DMS53 treated with DMSO at 0.1 percent for 48 hours (cell line): ENCODE results near the gene UBALD1.

Source experiments
- DNase-seq: peaks from one replicate; lab custom pipeline; 2025; ENCODE audit not compliant: unreplicated experiment; lab: John Stamatoyannopoulos, UW

UBALD1 gene

DNA sequence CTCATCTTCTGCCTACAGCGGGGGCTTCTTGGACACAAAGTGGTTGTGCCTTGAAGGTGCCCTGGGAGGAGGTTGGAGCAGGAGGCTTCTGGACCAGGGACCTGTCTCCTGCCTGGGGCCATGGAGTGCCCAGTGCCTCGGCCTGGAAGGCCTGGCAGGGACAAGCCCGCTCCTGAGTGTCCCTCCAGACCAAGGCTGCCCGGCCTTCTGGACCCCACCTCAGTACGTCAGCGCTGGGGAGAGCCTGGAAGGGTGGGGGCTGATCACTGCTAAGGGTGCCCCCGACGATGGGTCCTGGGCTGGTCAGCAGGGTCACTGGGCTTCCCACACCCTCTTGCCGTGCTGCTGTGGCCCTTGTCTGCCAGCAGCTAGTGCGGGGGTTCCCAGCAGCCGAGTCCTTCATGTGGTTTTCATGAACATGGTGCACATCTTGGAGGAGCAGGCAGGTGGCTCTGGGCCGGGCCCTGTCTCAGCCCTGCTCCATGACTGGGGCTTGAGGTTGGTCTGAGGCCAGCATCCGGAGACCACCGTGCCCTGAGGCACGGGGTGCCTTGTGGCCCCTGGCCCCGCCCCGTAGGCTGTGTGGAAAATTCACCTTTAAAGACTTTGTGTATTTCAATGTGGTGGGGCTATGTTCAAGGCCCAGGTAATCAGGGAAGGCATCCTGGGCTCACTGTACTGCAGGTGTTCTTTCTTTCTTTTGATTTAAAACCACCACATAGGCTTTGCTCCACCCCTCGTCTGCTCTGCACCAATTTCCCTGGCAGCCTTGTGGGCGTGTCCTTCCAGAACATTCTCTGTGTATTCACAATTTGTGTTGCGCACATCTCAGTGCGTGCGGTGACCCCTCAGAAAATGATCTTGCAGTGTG, 32.3 kb upstream of the UBALD1 start:
- DNase-seq = no peak

DNA sequence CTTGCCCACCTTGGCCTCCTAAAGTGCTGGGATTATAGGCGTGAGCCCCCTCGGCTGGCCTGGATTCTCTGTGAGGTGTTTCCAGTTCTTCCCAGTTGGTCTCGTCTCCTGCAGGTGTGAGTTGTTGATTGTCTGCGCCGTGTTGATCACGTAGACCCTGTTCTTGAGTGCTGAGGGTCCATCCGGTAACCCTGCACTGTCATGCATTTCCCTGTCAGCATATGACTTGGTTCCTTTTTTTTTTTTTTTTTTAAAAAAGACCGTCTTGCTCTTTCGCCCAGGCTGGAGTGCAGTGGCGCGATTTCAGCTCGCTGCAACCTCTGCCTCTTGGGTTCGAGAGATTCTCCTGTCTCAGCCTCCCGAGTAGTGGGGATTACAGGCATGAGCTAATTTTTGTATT, 27.2 kb upstream of the UBALD1 start:
- no peak for DNase-seq

DNA sequence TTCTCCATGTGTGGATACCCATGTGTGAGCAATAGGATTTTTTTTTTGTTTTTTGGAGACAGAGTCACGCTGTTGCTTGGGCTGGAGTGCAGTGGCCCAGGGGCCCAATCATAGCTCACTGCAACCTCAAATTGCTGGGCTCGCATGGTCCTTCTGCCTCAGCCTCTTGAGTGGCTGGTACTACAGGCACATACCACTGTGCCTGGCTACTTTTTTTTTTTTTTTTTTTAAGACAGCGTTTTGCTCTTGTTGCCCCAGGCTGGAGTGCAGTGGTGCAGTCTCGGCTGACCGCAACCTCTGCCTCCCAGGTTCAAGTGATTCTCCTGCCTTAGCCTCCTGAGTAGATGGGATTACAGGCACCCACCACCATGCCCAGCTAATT, 26.6 kb upstream of the UBALD1 start:
- no peak for DNase-seq

DNA sequence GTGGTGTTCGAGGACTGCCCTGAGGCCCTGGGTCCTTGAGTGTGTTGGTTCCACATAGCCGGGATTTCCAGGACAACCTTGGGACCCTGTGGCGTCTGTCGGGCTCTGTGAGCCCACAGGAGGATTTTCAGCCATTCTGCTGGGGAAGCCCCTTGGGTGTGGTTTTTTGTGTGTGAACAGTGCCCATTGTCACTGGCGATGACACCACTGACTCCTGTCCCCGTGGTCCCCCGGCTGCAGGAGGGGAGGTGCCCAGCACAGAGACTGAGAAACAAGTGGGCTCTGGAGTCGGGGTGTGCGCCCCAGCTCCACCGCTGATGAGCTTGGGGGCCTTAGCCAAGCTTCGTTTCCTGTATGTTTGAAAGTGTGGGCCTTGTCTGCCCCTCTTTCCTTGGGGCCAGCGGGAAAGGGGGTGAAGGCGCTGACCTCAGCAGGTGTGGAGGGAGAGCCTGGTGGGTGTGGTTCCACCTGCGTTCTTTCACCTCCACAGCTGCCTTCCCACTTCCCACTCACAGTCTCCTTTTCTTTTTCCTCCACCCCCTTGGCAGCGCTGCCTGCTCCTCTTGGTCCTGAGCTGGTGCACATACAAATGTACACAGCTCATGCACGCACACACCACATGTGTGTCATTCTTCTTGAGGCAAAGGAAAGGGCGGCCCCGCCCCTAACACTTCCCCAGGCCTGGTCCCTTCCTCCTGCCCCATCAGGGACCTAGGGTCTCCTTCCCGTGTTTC, 26.1 kb upstream of the UBALD1 start:
- DNase-seq = no peak

DNA sequence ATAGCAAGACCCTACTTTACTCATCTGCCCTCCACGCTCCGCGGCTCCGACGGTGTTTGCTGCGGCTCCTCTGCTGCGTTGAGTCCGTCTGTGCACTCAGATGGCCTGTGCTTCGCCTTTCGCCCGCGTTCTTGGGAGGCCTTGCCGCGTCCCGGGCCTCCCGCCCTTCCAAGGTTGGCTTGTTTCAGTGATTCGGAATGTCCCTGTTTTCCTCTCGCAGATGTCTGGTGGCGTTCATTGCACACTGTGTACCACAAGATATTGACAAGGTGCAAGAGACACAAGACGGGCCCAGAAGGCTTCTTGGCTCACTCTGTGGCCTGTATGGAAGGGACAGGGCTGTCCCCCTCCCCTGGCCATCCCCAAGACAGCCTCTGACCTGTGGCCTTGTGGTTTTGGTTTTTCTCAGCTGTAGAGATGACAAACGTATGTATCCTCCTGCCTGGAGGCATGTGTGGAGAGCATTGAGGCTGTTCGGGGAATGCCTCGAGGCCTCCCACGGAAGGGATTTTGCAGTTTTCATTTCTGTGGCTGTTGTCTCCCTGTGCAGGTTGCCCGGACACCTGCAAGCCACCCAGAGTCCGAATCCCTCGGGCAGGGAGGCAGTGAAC, 25.3 kb upstream of the UBALD1 start:
- no peak for DNase-seq

DNA sequence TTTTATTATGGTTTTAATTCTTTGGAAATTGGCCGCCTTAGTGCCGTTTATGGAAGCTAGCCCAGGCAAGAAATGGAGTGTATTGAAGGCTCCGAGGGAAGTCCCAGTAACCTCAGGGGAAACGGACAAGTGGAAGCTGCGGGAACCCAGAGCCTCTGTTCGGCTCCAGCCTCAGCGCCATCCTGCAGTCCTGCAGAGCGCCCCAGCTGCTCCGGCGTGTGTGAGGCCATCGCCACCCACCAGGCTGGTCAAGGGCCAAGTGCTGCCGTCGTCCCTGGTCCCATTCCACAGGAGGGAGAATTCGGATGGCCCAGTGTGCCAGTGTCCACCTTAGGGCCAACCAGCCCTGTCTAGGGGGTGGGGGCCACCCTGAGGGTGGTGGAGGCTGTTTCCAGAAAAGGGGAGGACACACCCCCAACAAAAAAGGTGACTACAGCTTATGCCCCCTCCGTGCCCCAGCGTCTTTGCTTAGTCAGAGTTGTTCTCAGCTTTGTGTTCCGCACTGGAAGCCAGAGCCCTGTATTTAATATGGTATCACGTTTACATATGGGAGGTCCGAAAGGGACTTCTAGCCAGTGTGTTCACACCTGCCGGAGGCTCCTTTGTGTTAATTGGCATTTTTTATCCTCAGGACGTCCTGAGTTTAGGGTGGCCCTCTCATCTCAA, 22.9 kb upstream of the UBALD1 start:
- DNase-seq = no peak

DNA sequence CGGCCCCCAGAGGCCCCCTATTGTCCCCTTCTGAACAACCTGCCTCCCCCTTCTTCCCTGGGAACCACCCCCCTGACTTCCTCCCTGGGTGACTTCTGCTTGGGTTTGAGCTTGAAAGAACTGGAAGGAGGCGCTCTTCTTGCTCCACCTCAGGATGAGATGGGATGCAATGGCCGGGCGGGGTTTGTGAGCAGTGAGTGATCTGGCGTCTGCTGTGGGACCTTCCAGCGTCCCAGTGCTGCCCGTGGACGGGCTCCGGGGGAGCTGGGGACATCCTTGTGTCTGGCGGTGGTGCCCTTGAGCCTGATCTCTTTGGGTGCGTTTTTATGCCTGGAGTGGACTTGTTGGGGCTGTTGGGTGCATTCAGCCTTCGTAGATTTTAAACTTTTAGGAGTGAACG, 21.5 kb upstream of the UBALD1 start:
- DNase-seq = no peak

DNA sequence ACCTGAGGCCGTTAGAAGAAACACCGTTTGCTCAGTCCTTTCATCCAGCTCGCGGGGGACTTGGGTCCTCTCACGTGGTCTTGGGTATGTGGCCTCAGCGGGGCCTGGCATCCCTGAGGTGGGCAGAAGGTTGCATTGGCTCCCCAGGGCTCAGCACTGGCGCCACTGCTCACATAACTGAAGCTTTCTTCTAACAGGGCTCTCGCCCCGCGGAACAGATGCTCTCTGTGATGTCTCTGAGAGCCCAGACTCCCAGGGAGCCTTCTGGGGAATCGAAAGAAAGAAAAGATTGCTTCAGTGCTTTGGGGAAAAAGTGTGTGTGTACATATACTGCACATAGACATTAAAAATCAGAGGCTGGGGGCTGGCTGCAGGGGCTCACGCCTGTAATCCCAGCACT, 20.1 kb upstream of the UBALD1 start:
- no peak for DNase-seq

DNA sequence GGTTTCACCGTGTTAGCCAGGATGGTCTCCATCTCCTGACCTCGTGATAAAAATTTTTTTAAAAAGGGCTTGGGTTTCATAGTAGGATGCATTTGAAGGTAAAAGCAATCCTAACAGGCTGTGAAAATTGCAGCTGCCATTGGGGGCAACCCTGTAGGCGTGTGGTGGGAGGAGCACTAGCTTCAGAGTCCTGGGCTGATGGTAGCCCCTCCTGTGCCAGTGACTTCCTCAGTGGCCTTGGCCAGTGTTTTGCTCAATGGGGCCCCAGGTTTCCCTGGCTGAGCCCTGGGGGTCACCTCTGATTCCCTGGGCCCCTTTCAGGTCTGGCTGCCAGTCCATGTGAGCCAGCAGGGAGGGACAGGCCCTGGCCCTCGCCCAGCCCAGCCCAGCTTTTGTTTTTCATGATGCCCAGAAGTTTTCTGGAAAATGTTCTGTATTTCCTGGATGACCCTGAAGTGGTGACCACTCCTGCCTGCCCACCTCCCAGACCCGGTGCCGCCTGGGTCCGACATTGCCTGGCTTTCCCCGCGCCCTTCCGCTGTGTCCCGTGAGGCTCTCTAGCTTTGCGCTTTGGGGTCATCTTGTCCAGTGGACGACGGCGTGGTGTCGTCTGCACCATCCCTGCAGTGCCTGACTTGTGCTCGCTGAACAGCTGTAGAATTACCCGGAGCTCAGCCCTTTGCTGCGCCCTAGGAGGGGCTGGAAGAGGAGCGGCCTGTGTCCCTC, 19.4 kb upstream of the UBALD1 start:
- DNase-seq = no peak

DNA sequence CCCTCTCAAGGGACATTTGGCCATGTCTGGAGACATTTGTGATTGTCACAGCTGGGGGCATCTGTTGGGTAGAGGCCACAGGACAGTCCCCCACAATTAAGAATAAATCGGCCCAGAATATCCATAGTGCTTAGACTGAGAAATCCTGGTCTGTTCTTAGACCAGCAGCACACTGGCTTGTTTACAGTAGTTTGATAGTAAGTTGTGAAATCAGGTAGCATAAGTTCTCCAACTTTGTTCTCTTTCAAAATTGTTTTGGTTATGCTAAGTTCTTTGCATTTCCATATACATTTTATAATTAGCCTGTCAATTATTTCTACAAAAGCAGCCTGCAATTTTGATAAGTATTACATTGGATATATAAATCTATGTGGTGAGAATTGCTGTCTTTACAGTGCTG, 16.8 kb upstream of the UBALD1 start:
- DNase-seq = no peak

DNA sequence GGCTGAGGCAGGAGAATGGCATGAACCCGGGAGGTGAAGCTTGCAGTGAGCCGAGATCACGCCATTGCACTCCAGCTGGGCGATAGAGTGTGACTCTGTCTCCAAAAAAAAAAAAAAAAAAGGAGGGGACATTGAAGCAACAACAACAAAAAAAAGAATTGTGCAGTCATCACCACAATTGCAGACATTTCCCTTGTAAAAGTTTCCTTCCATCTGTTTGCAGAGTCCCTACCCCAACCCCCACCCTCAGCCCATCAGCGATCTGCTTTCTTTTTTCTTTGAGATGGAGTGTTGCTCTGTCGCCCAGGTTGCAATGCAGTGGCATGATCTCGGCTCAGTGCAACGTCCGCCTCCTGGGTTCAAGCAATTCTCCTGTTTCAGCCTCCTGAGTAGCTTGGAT, 13.6 kb upstream of the UBALD1 start:
- no peak for DNase-seq

DNA sequence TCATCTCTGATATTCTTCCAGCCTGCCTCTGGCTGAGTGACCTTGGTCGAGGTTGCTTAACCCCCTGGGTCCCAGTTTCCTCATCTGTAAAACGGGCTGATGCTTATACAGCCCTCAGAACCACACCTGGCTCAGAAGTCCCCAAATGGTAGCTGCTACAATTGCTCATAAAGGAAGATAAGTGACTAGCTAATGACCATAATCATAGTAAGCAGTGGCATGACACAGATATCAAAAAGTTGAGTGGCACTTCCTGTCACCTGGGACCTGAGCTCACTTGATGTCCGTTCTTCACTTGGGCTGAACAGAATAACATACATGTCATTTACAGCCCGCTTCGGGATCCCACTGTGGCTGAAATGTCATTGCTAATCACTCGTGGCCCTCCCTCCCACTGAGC, 11.7 kb upstream of the UBALD1 start:
- no peak for DNase-seq

DNA sequence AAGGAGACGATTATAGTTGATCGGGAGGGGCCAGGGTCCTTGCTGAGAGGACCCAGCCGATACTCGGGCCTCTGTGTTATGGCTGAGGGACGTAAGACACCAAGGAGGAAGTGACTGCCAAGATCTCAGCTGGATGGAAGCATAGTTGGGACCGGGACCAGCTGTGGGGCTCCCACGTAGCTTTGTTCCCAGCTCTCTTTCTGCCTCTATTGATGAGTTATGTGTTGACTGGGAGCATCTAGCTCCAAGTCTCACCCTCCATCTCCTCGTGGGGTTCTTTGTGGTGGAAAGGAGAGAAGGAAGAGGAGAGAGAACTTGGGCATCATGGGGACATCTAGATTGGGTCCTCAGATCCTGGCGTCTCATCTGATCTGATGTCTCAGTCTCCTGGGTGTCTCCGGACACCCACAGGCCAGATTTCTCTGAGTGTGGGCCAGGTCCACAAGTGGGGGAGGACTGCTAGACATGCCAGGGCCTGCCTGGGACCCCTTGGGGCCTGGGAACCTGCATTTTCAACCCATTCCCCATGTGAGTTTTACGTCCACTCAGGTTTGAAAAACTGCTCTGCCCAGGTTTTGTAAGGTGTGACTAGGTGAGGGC, 11.0 kb upstream of the UBALD1 start:
- no peak for DNase-seq

DNA sequence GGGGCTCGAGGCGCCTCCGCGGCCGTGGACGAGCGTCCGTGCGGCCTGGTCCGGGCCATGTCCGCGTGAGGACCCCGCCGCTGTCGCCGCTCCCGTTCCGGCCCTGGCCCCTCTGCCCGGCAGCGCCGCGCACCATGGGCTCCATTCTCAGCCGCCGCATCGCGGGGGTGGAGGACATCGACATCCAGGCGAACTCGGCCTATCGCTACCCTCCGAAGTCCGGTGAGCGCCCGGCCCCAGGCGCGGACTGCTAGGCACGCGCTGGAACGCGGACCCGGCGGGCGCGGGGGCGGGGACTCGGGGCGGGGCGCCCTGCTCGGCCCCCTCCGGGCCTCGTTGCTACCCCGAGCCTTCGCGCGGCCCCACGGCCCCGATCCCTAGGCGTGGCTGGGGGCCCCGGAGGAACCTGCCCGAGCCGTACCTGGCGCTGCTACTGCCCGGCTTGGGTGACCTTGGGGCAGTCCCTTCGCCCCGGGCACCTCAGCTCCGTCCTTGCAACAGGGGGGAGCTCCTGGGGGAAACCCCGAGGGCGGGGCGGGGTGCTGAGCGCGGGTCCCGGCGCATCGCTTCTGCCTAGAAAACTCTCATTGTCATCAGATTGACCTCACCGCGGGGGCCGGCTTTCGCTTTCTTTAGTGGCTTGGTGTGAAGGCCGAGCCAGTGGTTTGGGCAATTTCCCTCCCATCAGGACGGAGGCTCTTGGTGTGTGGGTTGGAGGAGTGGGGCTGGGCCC, 10.3 kb upstream of the UBALD1 start:
- peak; percentile 15 for DNase-seq

DNA sequence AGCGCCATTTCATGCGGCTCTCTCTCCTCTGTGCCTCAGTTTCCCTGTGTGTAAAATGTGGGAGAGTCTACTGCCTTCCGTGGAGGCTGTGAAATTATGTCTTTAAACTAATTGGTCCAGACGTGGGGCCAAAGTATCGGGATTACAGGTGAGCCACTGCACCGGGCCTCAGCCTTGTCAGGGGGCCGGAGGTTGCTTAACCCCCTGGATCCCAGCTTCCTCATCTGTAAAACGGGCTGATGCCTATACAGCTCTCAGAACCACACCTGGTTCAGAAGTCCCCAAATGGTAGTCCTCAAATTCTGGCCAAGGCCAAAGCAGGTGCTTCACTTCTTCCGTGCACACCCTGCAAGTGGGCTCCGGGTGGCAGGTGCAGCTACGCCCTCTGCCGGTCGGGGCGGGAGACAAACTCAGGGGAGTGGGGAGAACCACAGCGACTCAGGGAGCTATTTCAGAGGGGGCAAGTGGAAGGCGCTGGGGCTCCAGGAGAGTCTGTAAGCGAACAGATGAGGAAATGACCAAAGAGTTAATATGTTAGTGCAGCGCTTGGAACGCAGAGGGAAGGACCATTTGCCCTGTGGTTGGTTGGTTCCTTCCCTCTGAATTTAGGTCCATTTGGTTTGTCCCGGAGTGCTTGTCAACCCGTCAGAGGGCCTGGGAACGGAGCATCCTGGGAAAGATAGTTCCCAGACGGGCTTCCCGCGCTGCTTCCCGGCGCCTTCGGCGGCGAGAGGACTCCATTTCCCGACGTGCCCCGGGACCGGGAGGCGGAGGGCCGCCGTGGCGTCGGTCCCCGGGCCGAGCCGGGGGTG, 9.5 kb upstream of the UBALD1 start, which contains the start of gene MGRN1:
MGRN1 (plus strand) TSS at position 812 of the 812 bp plus-strand sequence. CDS start 135 bp downstream, outside the sequence.
- peak; percentile 84 for DNase-seq

DNA sequence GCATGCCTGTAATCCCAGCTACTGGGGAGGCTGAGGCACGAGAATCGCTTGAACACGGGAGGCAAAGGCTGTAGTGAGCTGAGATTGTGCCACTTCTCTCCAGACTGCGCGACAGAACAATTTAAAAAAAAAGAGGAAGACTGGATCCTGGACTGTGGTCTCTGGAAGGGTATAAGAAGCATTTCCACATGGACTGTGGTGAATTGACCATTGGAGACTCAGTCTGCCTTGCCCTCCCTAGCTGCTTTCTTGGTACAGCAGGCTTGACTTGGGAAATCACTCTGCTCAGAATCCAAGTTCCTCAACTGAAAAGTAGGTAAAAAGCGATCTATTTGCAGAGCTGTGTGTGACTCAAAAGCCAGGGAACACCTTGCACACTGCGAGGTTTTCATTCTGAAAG, 8.9 kb upstream of the UBALD1 start:
- no peak for DNase-seq

DNA sequence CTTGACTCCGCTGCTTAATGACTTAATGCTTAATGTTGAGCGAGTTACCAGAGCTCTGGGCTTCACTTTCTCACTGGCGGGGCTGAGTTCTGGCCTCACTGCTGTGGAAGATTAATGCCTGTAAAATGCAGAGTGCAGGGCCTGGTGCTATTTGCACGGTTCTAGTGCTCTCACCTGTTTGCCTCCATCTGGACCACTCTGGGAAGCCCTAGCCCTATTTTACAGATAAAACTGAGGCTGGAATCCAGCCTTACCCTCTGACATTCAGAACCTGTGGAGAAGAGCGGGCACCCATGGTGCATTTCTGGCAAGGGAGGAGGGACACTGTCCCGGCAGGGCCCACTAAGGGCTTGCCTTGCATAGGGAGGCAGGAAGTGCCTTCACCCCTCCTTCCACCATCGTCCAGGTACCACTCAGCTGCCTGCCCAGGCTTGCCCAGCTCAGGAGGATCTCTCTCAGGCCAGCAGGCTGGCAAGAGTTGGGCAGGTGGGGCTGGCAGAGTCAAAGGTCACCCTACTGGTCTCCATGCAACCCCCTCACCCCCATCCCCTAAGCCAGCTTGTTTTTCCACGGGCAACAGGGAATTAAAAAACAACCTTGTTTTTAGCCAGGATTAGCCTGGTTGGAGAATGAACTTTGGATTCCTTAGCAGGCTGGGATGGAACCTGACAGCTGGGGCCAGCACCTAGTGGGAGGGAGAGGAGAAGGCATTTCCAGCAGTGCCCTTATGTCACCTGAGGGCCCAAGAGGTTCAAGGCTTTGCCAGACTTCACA, 4.1 kb upstream of the UBALD1 start:
- DNase-seq = peak; percentile 28

DNA sequence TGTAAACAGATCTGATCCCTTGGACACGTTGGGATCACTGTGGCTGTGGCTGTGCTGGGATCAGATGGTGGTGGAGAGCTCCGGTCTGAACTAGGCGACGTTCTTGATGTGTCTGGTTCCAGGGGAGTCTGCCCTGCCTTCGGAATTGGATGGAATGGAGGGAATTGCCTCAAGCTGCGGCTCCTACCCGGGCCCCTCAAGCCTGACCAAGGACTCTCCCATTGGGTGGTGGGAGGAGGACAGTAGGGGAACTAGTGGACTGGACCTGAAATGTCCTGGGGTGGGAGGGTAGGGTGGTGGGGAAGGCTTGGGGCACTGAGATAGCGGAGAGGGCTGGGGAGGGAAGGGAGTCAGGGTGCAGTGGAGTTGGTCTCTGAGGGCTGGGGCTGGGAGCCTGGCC, 3.2 kb upstream of the UBALD1 start:
- DNase-seq = no peak
